Heart right ventricle (tissue), 16 donors: ENCODE measurements around the gene CCNH. TPM values are rescaled to one million over a fixed set of nuclear protein-coding genes. Genes with fewer than 3 reads are reported as not detected.
A peak's percentile ranks its signal among the peaks of the same experiment; 100 is the strongest.

Experiments used
- ATAC-seq, 8 donors: fragments of 200-7000 bp; cut with Tn5 transposase; one replicate each; pipeline ENCODE4 v1.9.1; 2020; ENCODE audit warnings: mild to moderate bottlenecking in 8 of 8, moderate library complexity in 8 of 8, moderate number of reproducible peaks in 1 of 8
- DNase-seq, 2 donors: peaks; one replicate each; pipeline ENCODE4 v3.0.0-alpha.2; 2020
- H3K27ac ChIP-seq, 10 donors: fragments of 200-600 bp; sonication (generic) in 2 of 10; one replicate each; pipeline versions ENCODE4 v1.5.0 to v1.8.0; 2020 to 2022; ENCODE audit warnings: mild to moderate bottlenecking in 3 of 10
- H3K27me3 ChIP-seq, 7 donors: fragments of 200-600 bp; one replicate each; pipeline ENCODE4 v1.8.0; 2021 to 2022; ENCODE audit warnings: mild to moderate bottlenecking in 2 of 7
- H3K36me3 ChIP-seq, 9 donors: fragments of 200-600 bp; sonication (generic) in 1 of 9; one replicate each; pipeline versions ENCODE4 v1.5.0 to v1.8.0; 2020 to 2022; ENCODE audit warnings: mild to moderate bottlenecking in 2 of 9
- H3K4me1 ChIP-seq, 9 donors: fragments of 200-600 bp; sonication (generic) in 1 of 9; one replicate each; pipeline versions ENCODE4 v1.5.0 to v1.8.0; 2020 to 2022; ENCODE audit warnings: mild to moderate bottlenecking in 4 of 9
- H3K4me3 ChIP-seq, 10 donors: fragments of 200-600 bp; sonication (generic) in 2 of 10; one replicate each; pipeline versions ENCODE4 v1.5.0 to v1.8.0; 2020 to 2022; ENCODE audit warnings: mild to moderate bottlenecking in 7 of 10, moderate library complexity in 2 of 10
- H3K9me3 ChIP-seq, 11 donors: fragments of 200-600 bp in 10 of 11; sonication (generic) in 2 of 11; one replicate each; pipeline versions ENCODE4 v1.5.0 to v1.8.0; 2013 to 2022; ENCODE audit warnings: mild to moderate bottlenecking in 2 of 11, control low read depth in 1 of 11, moderate library complexity in 1 of 11
- CTCF ChIP-seq, 9 donors: fragments of 200-600 bp; sonication (generic) in 2 of 9; IDR thresholded peaks; one replicate each; pipeline versions ENCODE4 v1.5.0 to v1.8.0; 2021 to 2022; ENCODE audit warnings: antibody characterized with exemption in 9 of 9, mild to moderate bottlenecking in 5 of 9, moderate library complexity in 1 of 9
- WGBS, 2 donors: extraction: QIAGEN DNeasy Blood & Tissue Kit; methylation state at CpG; one replicate each; pipeline ENCODE4 v1.1.7; 2013; ENCODE audit warnings: inconsistent platforms in 1 of 2; 5-methylcytosine and 5-hydroxymethylcytosine counted together
- intact Hi-C, 10 donors: fragments of 100-400 bp; cut with DNase I; formaldehyde crosslinking; loops; one replicate each; pipeline versions ENCODE4 v1.11.1 to v1.14.2; 2022
- polyA plus RNA-seq, 2 donors: library from polyadenylated mRNA; stranded (reverse); fragments of 200-250 nt; gene quantifications; one replicate each; pipeline ENCODE4 v1.2.3, GENCODE V29; 2013
- total RNA-seq, 10 donors: library from RNA; stranded (reverse); fragmentation: NEBNext Ultra II Directional in 3 of 10; extraction: Animal tissue kit (Norgen Biotek cat#: 25700) in 3 of 10; gene quantifications; one replicate each; pipeline versions ENCODE4 v1.2.1 to v1.2.4, GENCODE V29; 2021 to 2023
- donor health status: Arrhythmogenic right ventricular cardiomyopathy.
- donor health status: ischemic (EF 13 %, LVEDD 7.1; RV severe dilation, severe dysfunction).
- donor health status: healthy with polysubstance abuse.
- donor health status: DM: no; HTN: yes; CAD: no.
- donor health status: DM: no; HTN: no; CAD: no.
- donor health status: ischemic (EF 25% LVEDD 6.9; RV normal size, moderate dysfunction).
- donor health status: ischemic (EF 25% LVEDD 5.7; RV mildly dilated, moderate dysfunction).
- donor health status: healthy.
- donor health status: DM: yes; HTN: yes; CAD: no.
- donor health status: Ischemic cardiomyopathy.
- donor health status: ischemic (EF 35%, LVEDD 5.7; RV mildly dilated, moderate dysfunction).
- donor health status: nonischemic (EF 11% LVEDD 7.7; RV severe dilation, severe dysfunction).
- donor health status: DM: yes; HTN: yes; CAD: no.
- donor health status: PGD.
- donor health status: ischemic (EF 29% LVEDD 5.4; RV normal size, mild dysfunction).
- donor health status: nonischemic (EF 23%, LVEDD 6.1; RV moderate dilation, normal function).

Gene CCNH
- total and polyA plus RNA-seq, 12 donors: 23.5 to 36.2 (median 24.5) TPM

- ATAC-seq (no peak), DNase-seq (no peak)
- peaks cover 0 to 5% (median 0%) of the 10 kb centered on the region in 11 donors for H3K9me3 ChIP-seq
- TF ChIP-seq CTCF (IDR thresholded peaks at IDR 0.05): no peak
- peaks cover 0 to 99% (median 58%) of the 10 kb centered on the region in 9 donors for H3K36me3 ChIP-seq
- no peaks in the 10 kb centered on the region for H3K27me3 ChIP-seq
- intact Hi-C loops: loop anchor here in 2 of 10 donors (2.0 to 5.0 kb wide), 2 partner anchors 329 to 331 kb away; no protein-coding TSS in a partner anchor
- H3K27ac ChIP-seq: no peak overlapping the region
- no peak overlapping the region for H3K4me3 ChIP-seq
- peaks cover 0 to 36% (median 9%) of the 10 kb centered on the region in 9 donors for H3K4me1 ChIP-seq
Measured at GRCh38 chr5:87401626-87402025, 11.1 kb downstream of the CCNH start.

GRCh38 chr5:87400305-87400899, 12.3 kb downstream of the CCNH start:
- no peak for DNase-seq
- H3K36me3 ChIP-seq: peaks cover 0 to 99% (median 66%) of the 10 kb centered on the region in 9 donors
- H3K9me3 ChIP-seq: peaks cover 0 to 5% (median 0%) of the 10 kb centered on the region in 11 donors
- no peaks in the 10 kb centered on the region for H3K27me3 ChIP-seq
- intact Hi-C loops: loop anchor here in 2 of 10 donors (2.0 to 5.0 kb wide), 2 partner anchors 328 to 330 kb away; no protein-coding TSS in a partner anchor
- peaks cover 0 to 26% (median 4%) of the 10 kb centered on the region in 9 donors for H3K4me1 ChIP-seq
- ATAC-seq: peak in 5 of 8 donors; percentile 45 to 69 (median 49)
- 69 to 73% methylated on average over 4 of the region's 4 CpGs for WGBS, 2 donors
- no peak overlapping the region for H3K4me3 ChIP-seq
- H3K27ac ChIP-seq: peak overlapping the region in 1 of 10 donors; percentile 18
- peak; percentile 47 to 79 (median 71) for TF ChIP-seq CTCF (IDR thresholded peaks at IDR 0.05)

GRCh38 chr5:87399720-87400119, 13.0 kb downstream of the CCNH start:
- H3K27ac ChIP-seq: peak overlapping the region in 1 of 10 donors; percentile 18
- no peak for TF ChIP-seq CTCF (IDR thresholded peaks at IDR 0.05)
- peaks cover 0 to 99% (median 66%) of the 10 kb centered on the region in 9 donors for H3K36me3 ChIP-seq
- WGBS, 2 donors: 59 to 77% methylated on average over 2 of the region's 2 CpGs
- H3K27me3 ChIP-seq: no peaks in the 10 kb centered on the region
- H3K4me1 ChIP-seq: peaks cover 0 to 28% (median 4%) of the 10 kb centered on the region in 9 donors
- H3K9me3 ChIP-seq: peaks cover 0 to 5% (median 0%) of the 10 kb centered on the region in 11 donors
- H3K4me3 ChIP-seq: no peak overlapping the region
- ATAC-seq: peak in 2 of 8 donors; percentile 37 to 42
- DNase-seq: no peak
- intact Hi-C loops: loop anchor here in 7 of 10 donors (2.0 to 10.0 kb wide), 4 partner anchors 135 to 329 kb away; partner anchors contain the start of gene RASA1 (in 3 of the 7)

GRCh38 chr5:87398981-87399614, 13.6 kb downstream of the CCNH start:
- ATAC-seq: no peak
- no peak overlapping the region for H3K4me3 ChIP-seq
- H3K27me3 ChIP-seq: no peaks in the 10 kb centered on the region
- H3K27ac ChIP-seq: peak overlapping the region in 1 of 10 donors; percentile 18
- intact Hi-C loops: loop anchor here in 5 of 10 donors (10.0 kb wide), 2 partner anchors 134 to 324 kb away; partner anchors contain the start of gene RASA1 (in 3 of the 5)
- H3K4me1 ChIP-seq: peaks cover 0 to 31% (median 4%) of the 10 kb centered on the region in 9 donors
- no peak for DNase-seq
- H3K9me3 ChIP-seq: peaks cover 0 to 5% (median 0%) of the 10 kb centered on the region in 11 donors
- no peak for TF ChIP-seq CTCF (IDR thresholded peaks at IDR 0.05)
- WGBS, 2 donors: 88 to 93% methylated on average over 5 of the region's 5 CpGs
- H3K36me3 ChIP-seq: peaks cover 0 to 99% (median 66%) of the 10 kb centered on the region in 9 donors
